GM12892 (cell line): ENCODE data around the gene FARSA.
"Not testable (repeated sequence)": the region's sequence is repeated elsewhere in the genome, so short reads cannot be mapped to it uniquely, and the experiment has no call there.

Experiments used
- POLR2A ChIP-seq: IDR thresholded peaks from 2 replicates; pipeline ENCODE4 v1.6.1; 2011; ENCODE audit warnings: low read depth, low read length, control low read depth
- POLR2AphosphoS5 ChIP-seq: IDR thresholded peaks from 2 replicates; pipeline ENCODE4 v1.6.1; 2011; ENCODE audit warnings: low read depth, low read length, control low read depth
- TAF1 ChIP-seq: IDR thresholded peaks from 2 replicates; pipeline ENCODE4 v1.6.1; 2011; ENCODE audit warnings: low read depth, mild to moderate bottlenecking, control low read depth, low read length, borderline replicate concordance

GRCh38 chr19:12955575-12955974, 22.1 kb upstream of the FARSA start:
- not testable (repeated sequence) for TF ChIP-seq POLR2A, POLR2AphosphoS5, TAF1
